ENCODE results near the gene MRPS7. TPM values are rescaled to one million over a fixed set of nuclear protein-coding genes. Genes with fewer than 3 reads are reported as not detected.

MRPS7 gene
- total RNA-seq, 1 experiment from 2014 or later = 51.3 TPM

- ChIA-PET POLR2A (ENCODE audit: unreplicated experiment) (no interaction called here), CTCF (no interaction called here)
- DNase-seq = peak; percentile 48 to 59
- Histone ChIP-seq H3K4me1 (replicated peaks; ENCODE audit: insufficient read depth) (no peaks in the 10 kb centered on the region), H3K9me2 (ENCODE audit: insufficient read depth) (no peaks in the 10 kb centered on the region), H3K27me3 (ENCODE audit: insufficient read depth, low read depth) (no peaks in the 10 kb centered on the region), H3K4me3 (no peak overlapping the region), H3F3A (ENCODE audit: insufficient read depth, low read depth) (peaks cover 41% of the 10 kb centered on the region; the same call in 1 of the 2 replicates), H4K20me1 (ENCODE audit: insufficient read depth) (0 out of 2 replicates have a peak, but pooled peaks cover 3% of the 10 kb centered on the region), H2AFZ (no peak overlapping the region), H3K4me2 (no peak overlapping the region), H3K79me2 (ENCODE audit: low read depth) (no peaks in the 10 kb centered on the region), H3K9me3 (ENCODE audit: insufficient read depth, low read depth) (no peaks in the 10 kb centered on the region), H3K36me3 (ENCODE audit: low read depth) (0 out of 2 replicates have a peak, but pooled peaks cover 17% of the 10 kb centered on the region), H3K27ac (no peak overlapping the region)
- intact Hi-C loops (cut with micrococcal nuclease; ENCODE audit: unreplicated experiment) = no loop called here
- no peak for TF ChIP-seq EZH2 (IDR thresholded peaks at IDR 0.05; ENCODE audit: low read depth)
- TF ChIP-seq CTCF (conservative IDR thresholded peaks at IDR 0.05) = peak; percentile 87
- no TSS peak for BruUV-seq (replicated peaks)
These were observed 22.9 kb upstream of the MRPS7 start for GRCh38 chr17:75238684-75239191.

- POLR2A ChIA-PET (ENCODE audit: unreplicated experiment) = no interaction called here
- Histone ChIP-seq H3K27me3 (ENCODE audit: insufficient read depth, low read depth) (no peaks in the 10 kb centered on the region), H3K36me3 (ENCODE audit: low read depth) (0 out of 2 replicates have a peak, but pooled peaks cover 16% of the 10 kb centered on the region), H3K9me2 (ENCODE audit: insufficient read depth) (no peaks in the 10 kb centered on the region), H3K27ac (no peak overlapping the region), H4K20me1 (ENCODE audit: insufficient read depth) (0 out of 2 replicates have a peak, but pooled peaks cover 3% of the 10 kb centered on the region), H3K4me3 (no peak overlapping the region), H3K4me2 (no peak overlapping the region), H3K79me2 (ENCODE audit: low read depth) (no peaks in the 10 kb centered on the region), H2AFZ (no peak overlapping the region), H3F3A (ENCODE audit: insufficient read depth, low read depth) (peaks cover 38% of the 10 kb centered on the region; the same call in 1 of the 2 replicates), H3K9me3 (ENCODE audit: insufficient read depth, low read depth) (no peaks in the 10 kb centered on the region), H3K4me1 (replicated peaks; ENCODE audit: insufficient read depth) (no peaks in the 10 kb centered on the region)
- no TSS peak for BruUV-seq (replicated peaks)
- intact Hi-C loops (cut with micrococcal nuclease; ENCODE audit: unreplicated experiment) = no loop called here
- CTCF ChIA-PET = interaction anchor here (0.7 kb wide), 1 partner anchor 277 kb away, joined by 9 read pairs; no protein-coding TSS in a partner anchor
- DNase-seq = no peak
- TF ChIP-seq CTCF (conservative IDR thresholded peaks at IDR 0.05) (no peak), EZH2 (IDR thresholded peaks at IDR 0.05; ENCODE audit: low read depth) (no peak)
These were observed 22.5 kb upstream of the MRPS7 start for GRCh38 chr17:75239214-75239613.

- Histone ChIP-seq H3K4me3 (no peak overlapping the region), H3F3A (ENCODE audit: insufficient read depth, low read depth) (peaks cover 31% of the 10 kb centered on the region; the same call in 1 of the 2 replicates), H3K79me2 (ENCODE audit: low read depth) (no peaks in the 10 kb centered on the region), H3K9me3 (ENCODE audit: insufficient read depth, low read depth) (no peaks in the 10 kb centered on the region), H4K20me1 (ENCODE audit: insufficient read depth) (0 out of 2 replicates have a peak, but pooled peaks cover 3% of the 10 kb centered on the region), H3K27me3 (ENCODE audit: insufficient read depth, low read depth) (no peaks in the 10 kb centered on the region), H3K36me3 (ENCODE audit: low read depth) (0 out of 2 replicates have a peak, but pooled peaks cover 9% of the 10 kb centered on the region), H3K4me1 (replicated peaks; ENCODE audit: insufficient read depth) (no peaks in the 10 kb centered on the region), H3K4me2 (no peak overlapping the region), H3K27ac (no peak overlapping the region), H2AFZ (no peak overlapping the region), H3K9me2 (ENCODE audit: insufficient read depth) (no peaks in the 10 kb centered on the region)
- TF ChIP-seq CTCF (conservative IDR thresholded peaks at IDR 0.05) (no peak), EZH2 (IDR thresholded peaks at IDR 0.05; ENCODE audit: low read depth) (no peak)
- DNase-seq = no peak
- ChIA-PET CTCF (interaction anchor here (0.6 to 0.7 kb wide), 2 partner anchors 41 to 278 kb away, joined by 6 to 9 read pairs; no protein-coding TSS in a partner anchor), POLR2A (ENCODE audit: unreplicated experiment) (interaction anchor here (0.6 to 0.7 kb wide), 3 partner anchors 10 to 180 kb away, joined by 4 to 8 read pairs (median 5); no protein-coding TSS in a partner anchor)
- intact Hi-C loops (cut with micrococcal nuclease; ENCODE audit: unreplicated experiment) = no loop called here
- no TSS peak for BruUV-seq (replicated peaks)
These were observed 21.8 kb upstream of the MRPS7 start for GRCh38 chr17:75239778-75240393.
